ENCODE data around the gene DENND2A.
"Not testable (repeated sequence)": the region's sequence is repeated elsewhere in the genome, so short reads cannot be mapped to it uniquely, and the experiment has no call there.

DENND2A gene

GRCh38 chr7:140568021-140568813, 72.4 kb downstream of the DENND2A start:
- Histone ChIP-seq H3K27me3 (ENCODE audit: insufficient read depth, low read length) (no peaks in the 10 kb centered on the region; the same call in 1 of the 2 replicates), H3K4me1 (ENCODE audit: insufficient read depth, low read length, severe bottlenecking) (no peaks in the 10 kb centered on the region), H3K9me3 (ENCODE audit: low read length) (no peaks in the 10 kb centered on the region), H3K4me2 (ENCODE audit: low read length) (no peak overlapping the region), H3F3A (ENCODE audit: insufficient read depth, low read length) (no peaks in the 10 kb centered on the region), H2AFZ (ENCODE audit: low read length) (no peak overlapping the region), H3K9ac (ENCODE audit: low read length) (no peak overlapping the region), H3K79me2 (ENCODE audit: insufficient read depth, low read length) (no peaks in the 10 kb centered on the region), H3K36me3 (ENCODE audit: insufficient read depth, low read length) (no peaks in the 10 kb centered on the region), H3K27ac (ENCODE audit: low read depth, low read length, poor library complexity, severe bottlenecking) (no peak overlapping the region), H3K9me2 (ENCODE audit: low read depth, low read length) (no peaks in the 10 kb centered on the region), H4K20me1 (ENCODE audit: insufficient read depth, low read length) (no peaks in the 10 kb centered on the region), H3K4me3 (ENCODE audit: low read depth, low read length, poor library complexity, severe bottlenecking) (no peak overlapping the region)
- no peak for TF ChIP-seq EZH2 (IDR thresholded peaks at IDR 0.05; ENCODE audit: borderline replicate concordance, low read length)
- TF ChIP-seq, protein P1, sequence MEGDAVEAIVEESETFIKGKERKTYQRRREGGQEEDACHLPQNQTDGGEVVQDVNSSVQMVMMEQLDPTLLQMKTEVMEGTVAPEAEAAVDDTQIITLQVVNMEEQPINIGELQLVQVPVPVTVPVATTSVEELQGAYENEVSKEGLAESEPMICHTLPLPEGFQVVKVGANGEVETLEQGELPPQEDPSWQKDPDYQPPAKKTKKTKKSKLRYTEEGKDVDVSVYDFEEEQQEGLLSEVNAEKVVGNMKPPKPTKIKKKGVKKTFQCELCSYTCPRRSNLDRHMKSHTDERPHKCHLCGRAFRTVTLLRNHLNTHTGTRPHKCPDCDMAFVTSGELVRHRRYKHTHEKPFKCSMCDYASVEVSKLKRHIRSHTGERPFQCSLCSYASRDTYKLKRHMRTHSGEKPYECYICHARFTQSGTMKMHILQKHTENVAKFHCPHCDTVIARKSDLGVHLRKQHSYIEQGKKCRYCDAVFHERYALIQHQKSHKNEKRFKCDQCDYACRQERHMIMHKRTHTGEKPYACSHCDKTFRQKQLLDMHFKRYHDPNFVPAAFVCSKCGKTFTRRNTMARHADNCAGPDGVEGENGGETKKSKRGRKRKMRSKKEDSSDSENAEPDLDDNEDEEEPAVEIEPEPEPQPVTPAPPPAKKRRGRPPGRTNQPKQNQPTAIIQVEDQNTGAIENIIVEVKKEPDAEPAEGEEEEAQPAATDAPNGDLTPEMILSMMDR (IDR thresholded peaks at IDR 0.05; ENCODE audit: low read length) = no peak

GRCh38 chr7:140566186-140566585, 74.4 kb downstream of the DENND2A start:
- not testable (repeated sequence) for H3K36me3 ChIP-seq (ENCODE audit: insufficient read depth, low read length); H3K4me1 ChIP-seq (ENCODE audit: insufficient read depth, low read length, severe bottlenecking); H3K9me3 ChIP-seq (ENCODE audit: low read length); H2AFZ ChIP-seq (ENCODE audit: low read length); H3K27me3 ChIP-seq (ENCODE audit: insufficient read depth, low read length); H4K20me1 ChIP-seq (ENCODE audit: insufficient read depth, low read length); H3K4me2 ChIP-seq (ENCODE audit: low read length); H3K9ac ChIP-seq (ENCODE audit: low read length); H3K4me3 ChIP-seq (ENCODE audit: low read depth, low read length, poor library complexity, severe bottlenecking); H3K79me2 ChIP-seq (ENCODE audit: insufficient read depth, low read length); H3K9me2 ChIP-seq (ENCODE audit: low read depth, low read length); H3F3A ChIP-seq (ENCODE audit: insufficient read depth, low read length); H3K27ac ChIP-seq (ENCODE audit: low read depth, low read length, poor library complexity, severe bottlenecking)

- H3K4me1 ChIP-seq (ENCODE audit: insufficient read depth, low read length, severe bottlenecking); H3K4me3 ChIP-seq (ENCODE audit: low read depth, low read length, poor library complexity, severe bottlenecking); H3K9ac ChIP-seq (ENCODE audit: low read length); H3K27ac ChIP-seq (ENCODE audit: low read depth, low read length, poor library complexity, severe bottlenecking); H3K79me2 ChIP-seq (ENCODE audit: insufficient read depth, low read length); H3K4me2 ChIP-seq (ENCODE audit: low read length); H3F3A ChIP-seq (ENCODE audit: insufficient read depth, low read length); H3K36me3 ChIP-seq (ENCODE audit: insufficient read depth, low read length); H2AFZ ChIP-seq (ENCODE audit: low read length); H3K9me3 ChIP-seq (ENCODE audit: low read length); H3K27me3 ChIP-seq (ENCODE audit: insufficient read depth, low read length); H4K20me1 ChIP-seq (ENCODE audit: insufficient read depth, low read length); H3K9me2 ChIP-seq (ENCODE audit: low read depth, low read length): not testable (repeated sequence)
These were observed 74.9 kb downstream of the DENND2A start for GRCh38 chr7:140565761-140566160.

GRCh38 chr7:140564643-140565042, 76.0 kb downstream of the DENND2A start:
- Histone ChIP-seq H4K20me1 (ENCODE audit: insufficient read depth, low read length) (no peaks in the 10 kb centered on the region), H3K79me2 (ENCODE audit: insufficient read depth, low read length) (no peaks in the 10 kb centered on the region), H3K9ac (ENCODE audit: low read length) (no peak overlapping the region), H3F3A (ENCODE audit: insufficient read depth, low read length) (no peaks in the 10 kb centered on the region), H3K4me1 (ENCODE audit: insufficient read depth, low read length, severe bottlenecking) (no peaks in the 10 kb centered on the region), H3K27me3 (ENCODE audit: insufficient read depth, low read length) (peaks cover 7% of the 10 kb centered on the region), H3K36me3 (ENCODE audit: insufficient read depth, low read length) (no peaks in the 10 kb centered on the region), H3K9me2 (ENCODE audit: low read depth, low read length) (no peaks in the 10 kb centered on the region), H3K27ac (ENCODE audit: low read depth, low read length, poor library complexity, severe bottlenecking) (no peak overlapping the region), H3K4me3 (ENCODE audit: low read depth, low read length, poor library complexity, severe bottlenecking) (no peak overlapping the region), H3K4me2 (ENCODE audit: low read length) (no peak overlapping the region), H3K9me3 (ENCODE audit: low read length) (no peaks in the 10 kb centered on the region), H2AFZ (ENCODE audit: low read length) (no peak overlapping the region)
- TF ChIP-seq EZH2 (IDR thresholded peaks at IDR 0.05; ENCODE audit: borderline replicate concordance, low read length) = no peak
- TF ChIP-seq, protein P1 (IDR thresholded peaks at IDR 0.05; ENCODE audit: low read length) = no peak

Data from OCI-LY1 (cell line).